ENCODE results near the gene UBE2D4. TPM values are rescaled to one million over a fixed set of nuclear protein-coding genes. Genes with fewer than 3 reads are reported as not detected.
"Not testable (repeated sequence)": the region's sequence is repeated elsewhere in the genome, so short reads cannot be mapped to it uniquely, and the experiment has no call there.

The UBE2D4 gene
- total RNA-seq, 1 experiment from 2014 or later, result 29.3 TPM

DNA sequence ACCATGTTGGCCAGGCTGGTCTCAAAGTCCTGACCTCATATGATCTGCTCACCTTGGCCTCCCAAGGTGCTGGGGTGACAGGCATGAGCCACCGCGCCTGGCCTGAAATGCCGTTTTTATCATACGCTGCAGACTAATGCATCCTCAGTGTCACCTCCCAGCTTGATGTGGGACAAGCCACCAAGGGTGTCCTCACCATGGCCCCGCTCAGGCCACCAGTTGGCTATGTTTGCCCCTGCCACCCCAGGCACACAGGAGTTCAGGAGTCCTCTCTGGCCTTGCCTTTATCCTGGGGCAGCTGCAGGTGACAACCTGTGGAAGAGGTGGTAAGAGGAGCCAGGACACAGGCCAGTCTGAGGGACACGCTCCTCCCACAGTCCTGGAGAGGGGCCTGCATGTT, 68.4 kb downstream of the UBE2D4 start:
- H2AFZ ChIP-seq (ENCODE audit: low read length); H3K27me3 ChIP-seq (ENCODE audit: low read length); H3K79me2 ChIP-seq (ENCODE audit: low read length); H3K4me3 ChIP-seq (ENCODE audit: low read length); H3K27ac ChIP-seq (ENCODE audit: low read length); H3K9me3 ChIP-seq (ENCODE audit: low read length); H3K36me3 ChIP-seq (ENCODE audit: insufficient read depth, low read length); DNase-seq; H3K9ac ChIP-seq (ENCODE audit: low read length); H4K20me1 ChIP-seq (ENCODE audit: insufficient read depth, low read depth, low read length); H3K9me2 ChIP-seq (replicated peaks; ENCODE audit: insufficient read depth, low read length); H3K4me2 ChIP-seq (ENCODE audit: low read depth, low read length, poor library complexity, severe bottlenecking): not testable (repeated sequence)
- H3K4me1 ChIP-seq (ENCODE audit: low read length), result peaks cover 13% of the 10 kb centered on the region

DNA sequence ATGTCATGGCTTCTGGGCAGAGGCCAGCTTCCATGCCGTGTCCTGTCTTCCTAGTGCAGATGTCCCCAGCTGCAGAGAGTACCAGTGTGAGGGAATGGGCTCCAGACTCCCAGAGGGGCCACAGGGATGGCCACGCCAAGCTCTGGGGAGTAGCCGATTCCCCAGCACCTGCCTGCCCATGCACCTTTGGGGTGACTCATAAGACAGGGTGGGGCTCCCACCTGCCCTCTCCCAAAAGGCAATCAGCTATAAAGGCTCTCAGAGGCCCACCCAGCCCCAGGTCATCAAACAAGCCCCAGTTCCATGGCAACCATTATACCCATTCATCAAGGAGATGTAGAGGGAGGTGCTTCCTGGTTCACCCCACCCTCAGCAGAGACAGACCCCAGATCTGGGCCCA, 71.3 kb downstream of the UBE2D4 start, which contains the start of gene SPDYE1:
TSS of gene SPDYE1 (plus strand) at position 366 of the 400 bp plus-strand sequence. CDS start 2,053 bp downstream, outside the sequence.
- not testable (repeated sequence) for H3K4me3 ChIP-seq (ENCODE audit: low read length); H3K9ac ChIP-seq (ENCODE audit: low read length); H4K20me1 ChIP-seq (ENCODE audit: insufficient read depth, low read depth, low read length); H3K9me2 ChIP-seq (replicated peaks; ENCODE audit: insufficient read depth, low read length); H3K27ac ChIP-seq (ENCODE audit: low read length); H3K9me3 ChIP-seq (ENCODE audit: low read length); H3K36me3 ChIP-seq (ENCODE audit: insufficient read depth, low read length); H3K27me3 ChIP-seq (ENCODE audit: low read length); DNase-seq; H2AFZ ChIP-seq (ENCODE audit: low read length); H3K79me2 ChIP-seq (ENCODE audit: low read length); H3K4me2 ChIP-seq (ENCODE audit: low read depth, low read length, poor library complexity, severe bottlenecking)
- peaks cover 12% of the 10 kb centered on the region for H3K4me1 ChIP-seq (ENCODE audit: low read length)

Other genes with a start within 250 kb of the UBE2D4 start
- gene COA1, start 196.9 kb upstream of the UBE2D4 start, total RNA-seq (2014; rRNA removed; shearing (Covaris generic); ENCODE audit: low replicate concordance), result 60.2 TPM in 2 replicates
- gene BLVRA, start 167.8 kb upstream of the UBE2D4 start, total RNA-seq (2014; rRNA removed; shearing (Covaris generic); ENCODE audit: low replicate concordance), result not detected in 2 replicates
- gene MRPS24, start 56.9 kb upstream of the UBE2D4 start, total RNA-seq (2014; rRNA removed; shearing (Covaris generic); ENCODE audit: low replicate concordance), result 94.1 and 100 TPM in 2 replicates
- gene URGCP, start 19.8 kb upstream of the UBE2D4 start, total RNA-seq (2014; rRNA removed; shearing (Covaris generic); ENCODE audit: low replicate concordance), result 30.7 and 34.2 TPM in 2 replicates
- not detected in 2 replicates for gene SPDYE1, start 71.5 kb downstream of the UBE2D4 start, total RNA-seq (2014; rRNA removed; shearing (Covaris generic); ENCODE audit: low replicate concordance)
- gene DBNL, start 118.3 kb downstream of the UBE2D4 start, total RNA-seq (2014; rRNA removed; shearing (Covaris generic); ENCODE audit: low replicate concordance), result 116 and 184 TPM in 2 replicates
- 1.9 TPM in 1 of 2 replicates, not detected in the other for gene PGAM2, start 139.1 kb downstream of the UBE2D4 start, total RNA-seq (2014; rRNA removed; shearing (Covaris generic); ENCODE audit: low replicate concordance)
- gene POLM, start 156.1 kb downstream of the UBE2D4 start, total RNA-seq (2014; rRNA removed; shearing (Covaris generic); ENCODE audit: low replicate concordance), result 34.5 and 47.1 TPM in 2 replicates
- gene AEBP1, start 177.9 kb downstream of the UBE2D4 start, total RNA-seq (2014; rRNA removed; shearing (Covaris generic); ENCODE audit: low replicate concordance), result 5.9 TPM in 1 of 2 replicates, not detected in the other
- 165 and 217 TPM in 2 replicates for gene POLD2, start 197.1 kb downstream of the UBE2D4 start, total RNA-seq (2014; rRNA removed; shearing (Covaris generic); ENCODE audit: low replicate concordance)
- gene MYL7, start 214.9 kb downstream of the UBE2D4 start, total RNA-seq (2014; rRNA removed; shearing (Covaris generic); ENCODE audit: low replicate concordance), result not detected in 2 replicates

Measured in Karpas-422 (cell line).